ENCODE data around the gene FCAMR. TPM values are rescaled to one million over a fixed set of nuclear protein-coding genes. Genes with fewer than 3 reads are reported as not detected.

FCAMR gene
- total RNA-seq, 1 donor from 2014 or later: not detected

DNA sequence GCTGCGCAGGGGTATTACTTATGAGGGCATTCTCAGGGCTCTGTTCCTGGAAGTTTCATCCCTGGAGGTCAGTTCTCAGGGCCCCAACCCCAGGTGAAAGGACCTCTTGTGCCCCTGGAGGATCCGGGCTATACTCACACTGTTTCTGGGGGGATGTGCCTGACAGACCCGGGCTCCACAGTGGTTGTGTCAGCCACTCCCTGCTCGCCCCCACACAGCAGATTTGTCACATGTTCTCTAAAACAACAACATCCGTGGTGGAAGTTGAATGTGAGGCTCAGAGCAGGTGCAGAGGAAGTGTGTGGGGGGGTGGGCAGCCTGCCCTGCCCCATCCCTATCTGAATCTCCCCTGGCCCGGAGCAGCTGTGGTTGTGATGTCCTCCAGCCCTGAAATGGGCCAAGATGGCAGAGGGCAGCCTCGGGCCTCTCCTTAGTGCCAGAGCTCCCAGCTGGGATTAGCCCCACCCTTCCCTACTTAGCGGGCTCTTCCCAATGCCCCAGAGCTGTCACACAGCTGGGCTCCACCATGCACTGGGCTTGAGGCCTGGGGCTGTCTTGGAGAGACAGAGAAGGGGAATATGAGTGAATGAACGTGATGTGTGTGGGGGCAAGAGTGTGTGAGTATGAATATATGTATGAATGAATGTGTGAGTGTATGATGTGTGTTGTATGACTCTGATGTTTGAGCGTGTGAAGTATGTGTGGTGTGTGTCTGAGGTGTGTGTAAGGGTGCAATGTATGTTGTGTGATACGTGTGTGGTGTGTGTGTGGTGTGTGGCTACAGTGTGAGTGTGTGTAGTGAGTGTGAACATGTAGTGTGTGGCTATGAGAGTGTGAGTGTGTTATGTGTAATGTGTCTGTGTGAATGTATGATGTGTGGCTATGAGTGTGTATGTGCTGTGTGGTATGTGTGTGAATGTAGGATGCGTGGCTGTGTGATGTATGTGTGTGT is 47.0 kb downstream of the FCAMR start:
- Mint-ChIP-seq H3K9me3 (ENCODE audit: low read depth) (no peaks in the 10 kb centered on the region), H3K27ac (ENCODE audit: unreplicated experiment) (no peak overlapping the region), H3K27me3 (ENCODE audit: low read depth) (no peaks in the 10 kb centered on the region), H3K36me3 (ENCODE audit: low read depth) (no peaks in the 10 kb centered on the region), H3K4me3 (ENCODE audit: unreplicated experiment) (no peak overlapping the region), H3K4me1 (ENCODE audit: low read depth) (no peaks in the 10 kb centered on the region)
- no peak for DNase-seq (ENCODE audit: low spot score)
- TF ChIP-seq, protein P1, sequence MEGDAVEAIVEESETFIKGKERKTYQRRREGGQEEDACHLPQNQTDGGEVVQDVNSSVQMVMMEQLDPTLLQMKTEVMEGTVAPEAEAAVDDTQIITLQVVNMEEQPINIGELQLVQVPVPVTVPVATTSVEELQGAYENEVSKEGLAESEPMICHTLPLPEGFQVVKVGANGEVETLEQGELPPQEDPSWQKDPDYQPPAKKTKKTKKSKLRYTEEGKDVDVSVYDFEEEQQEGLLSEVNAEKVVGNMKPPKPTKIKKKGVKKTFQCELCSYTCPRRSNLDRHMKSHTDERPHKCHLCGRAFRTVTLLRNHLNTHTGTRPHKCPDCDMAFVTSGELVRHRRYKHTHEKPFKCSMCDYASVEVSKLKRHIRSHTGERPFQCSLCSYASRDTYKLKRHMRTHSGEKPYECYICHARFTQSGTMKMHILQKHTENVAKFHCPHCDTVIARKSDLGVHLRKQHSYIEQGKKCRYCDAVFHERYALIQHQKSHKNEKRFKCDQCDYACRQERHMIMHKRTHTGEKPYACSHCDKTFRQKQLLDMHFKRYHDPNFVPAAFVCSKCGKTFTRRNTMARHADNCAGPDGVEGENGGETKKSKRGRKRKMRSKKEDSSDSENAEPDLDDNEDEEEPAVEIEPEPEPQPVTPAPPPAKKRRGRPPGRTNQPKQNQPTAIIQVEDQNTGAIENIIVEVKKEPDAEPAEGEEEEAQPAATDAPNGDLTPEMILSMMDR (IDR thresholded peaks at IDR 0.05): no peak

DNA sequence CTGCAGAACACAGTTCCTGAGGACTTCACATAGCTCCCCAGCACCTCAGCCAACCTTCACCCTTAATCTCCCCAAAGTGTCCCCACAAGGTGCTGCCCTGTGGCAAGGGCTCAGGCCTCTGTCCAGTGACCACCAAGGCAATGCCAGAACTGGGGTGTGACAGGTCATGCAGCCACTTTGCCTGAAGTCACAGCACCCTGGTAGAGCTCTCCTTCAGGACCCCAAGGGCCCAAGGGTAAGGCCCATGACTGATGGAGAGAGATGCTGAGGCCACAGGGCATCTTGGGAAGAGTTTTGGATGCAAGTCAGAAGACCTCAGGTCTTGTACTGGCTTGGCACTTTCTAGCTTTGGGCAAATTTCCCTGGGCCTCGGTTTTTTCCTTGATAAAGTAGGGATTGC is 47.7 kb downstream of the FCAMR start:
- no peaks in the 10 kb centered on the region for H3K9me3 Mint-ChIP-seq (ENCODE audit: low read depth)
- peaks cover 3% of the 10 kb centered on the region for H3K27me3 Mint-ChIP-seq (ENCODE audit: low read depth)

DNA sequence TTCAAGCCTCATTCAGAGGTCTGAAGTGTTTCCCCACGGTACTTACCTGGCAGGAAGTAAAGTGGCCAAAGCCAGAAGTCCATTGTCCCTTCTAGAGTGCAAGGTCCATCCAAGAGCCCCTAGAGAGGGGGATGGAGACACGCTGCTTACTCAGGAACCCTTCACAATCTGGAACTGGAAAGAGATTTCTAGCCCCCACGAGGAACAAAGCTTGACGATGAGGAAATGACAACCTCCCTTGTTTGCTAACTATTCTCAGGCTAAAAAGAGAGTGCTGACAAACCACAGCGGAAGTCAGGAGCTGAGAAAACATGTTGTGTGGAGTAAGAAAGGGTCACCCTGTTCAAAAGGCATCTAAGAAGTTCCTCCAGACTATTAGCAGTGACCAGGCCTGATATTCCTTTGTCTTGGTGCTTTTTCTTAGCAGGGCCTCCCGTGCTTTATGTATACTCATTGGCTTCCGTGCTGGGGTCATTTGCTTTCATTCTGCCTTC is 48.4 kb downstream of the FCAMR start, which contains the start of gene FCMR:
FCMR (minus strand) TSS at position 170 of the 494 bp plus-strand sequence; CDS start at position 83, 87 bp downstream.
- DNase-seq (ENCODE audit: low spot score): no peak
- no peaks in the 10 kb centered on the region for H3K36me3 Mint-ChIP-seq (ENCODE audit: low read depth)
- no peak within 1 kb of the TSS for H3K4me3 Mint-ChIP-seq (ENCODE audit: unreplicated experiment)
- no peaks in the 10 kb centered on the region for H3K9me3 Mint-ChIP-seq (ENCODE audit: low read depth)
- TF ChIP-seq, protein P1 (IDR thresholded peaks at IDR 0.05): no peak
- H3K4me1 Mint-ChIP-seq (ENCODE audit: low read depth): no peaks in the 10 kb centered on the region
- no peak within 1 kb of the TSS for H3K27ac Mint-ChIP-seq (ENCODE audit: unreplicated experiment)
- peaks cover 4% of the 10 kb centered on the region for H3K27me3 Mint-ChIP-seq (ENCODE audit: low read depth)

More for the DNA sequence above, 47.7 kb downstream of the FCAMR start:
- TF ChIP-seq, protein P1 (IDR thresholded peaks at IDR 0.05): no peak
- H3K4me3 Mint-ChIP-seq (ENCODE audit: unreplicated experiment): no peak overlapping the region
- H3K4me1 Mint-ChIP-seq (ENCODE audit: low read depth): no peaks in the 10 kb centered on the region
- no peaks in the 10 kb centered on the region for H3K36me3 Mint-ChIP-seq (ENCODE audit: low read depth)
- DNase-seq (ENCODE audit: low spot score): no peak
- H3K27ac Mint-ChIP-seq (ENCODE audit: unreplicated experiment): no peak overlapping the region

DNA sequence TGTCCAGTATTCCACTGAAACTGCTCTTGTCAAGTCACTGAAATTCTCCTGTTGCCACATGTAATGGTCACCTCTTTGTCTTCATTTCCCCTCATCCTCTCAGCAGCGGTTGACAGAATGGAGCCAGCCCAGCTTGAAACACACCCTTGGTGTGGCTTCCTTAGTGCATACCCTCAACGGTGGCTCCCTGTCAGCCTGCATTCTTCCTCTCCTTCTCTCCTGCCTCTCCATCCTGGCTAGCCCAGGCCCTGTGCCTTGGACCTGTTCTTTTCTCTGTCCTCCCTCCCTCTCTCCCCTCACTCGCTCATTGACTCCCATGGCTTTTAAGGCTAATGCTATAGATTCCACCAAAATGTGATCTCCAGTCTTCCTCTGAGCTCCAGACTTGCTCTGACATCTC is 52.2 kb downstream of the FCAMR start:
- Mint-ChIP-seq H3K27me3 (ENCODE audit: low read depth) (peaks cover 36% of the 10 kb centered on the region), H3K36me3 (ENCODE audit: low read depth) (no peaks in the 10 kb centered on the region), H3K4me3 (ENCODE audit: unreplicated experiment) (no peak overlapping the region), H3K9me3 (ENCODE audit: low read depth) (no peaks in the 10 kb centered on the region), H3K4me1 (ENCODE audit: low read depth) (no peaks in the 10 kb centered on the region), H3K27ac (ENCODE audit: unreplicated experiment) (no peak overlapping the region)
- DNase-seq (ENCODE audit: low spot score): no peak
- TF ChIP-seq, protein P1 (IDR thresholded peaks at IDR 0.05): no peak

DNA sequence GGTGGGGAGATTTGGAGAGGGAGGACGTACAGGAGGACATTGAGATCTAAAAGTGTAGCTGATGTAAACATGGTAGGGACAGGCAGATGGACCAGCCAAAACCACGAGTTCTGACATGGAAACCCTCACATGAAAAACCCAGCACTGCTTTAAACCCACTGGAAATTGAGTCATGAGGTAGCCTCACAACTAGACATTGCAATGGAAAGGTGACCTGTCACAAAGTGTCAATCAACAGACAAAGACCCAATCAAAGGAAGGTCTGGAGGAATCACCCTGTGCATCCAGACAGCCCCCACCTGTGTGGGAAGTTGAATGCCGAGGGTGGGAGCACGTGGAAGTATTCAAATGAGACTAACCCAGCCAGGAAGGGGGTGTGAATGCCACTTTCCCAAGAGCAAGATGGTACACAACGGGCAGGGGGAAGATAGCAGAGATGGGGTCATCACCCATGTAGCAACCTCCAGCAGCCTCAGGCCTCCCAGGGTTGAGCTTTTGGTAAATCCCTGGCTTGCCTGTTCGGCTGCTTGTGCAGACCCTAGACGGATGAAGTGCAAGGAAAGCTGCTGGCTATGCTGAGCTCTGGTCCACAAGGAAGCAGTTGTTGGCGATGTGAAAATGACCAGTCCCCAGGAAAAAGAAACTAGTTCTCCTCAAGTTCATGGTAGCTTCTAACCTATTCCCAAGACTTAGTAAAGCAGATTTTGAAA is 54.1 kb downstream of the FCAMR start:
- Mint-ChIP-seq H3K4me3 (ENCODE audit: unreplicated experiment) (no peak overlapping the region), H3K36me3 (ENCODE audit: low read depth) (no peaks in the 10 kb centered on the region), H3K27me3 (ENCODE audit: low read depth) (peaks cover 42% of the 10 kb centered on the region), H3K9me3 (ENCODE audit: low read depth) (no peaks in the 10 kb centered on the region), H3K4me1 (ENCODE audit: low read depth) (peaks cover 4% of the 10 kb centered on the region), H3K27ac (ENCODE audit: unreplicated experiment) (no peak overlapping the region)
- TF ChIP-seq, protein P1 (IDR thresholded peaks at IDR 0.05): no peak
- no peak for DNase-seq (ENCODE audit: low spot score)
